ENCODE measurements around the gene PDE1C. TPM values are rescaled to one million over a fixed set of nuclear protein-coding genes. Genes with fewer than 3 reads are reported as not detected.
A peak's percentile ranks its signal among the peaks of the same experiment; 100 is the strongest.

The PDE1C gene
- polyA plus RNA-seq, 1 of the 3 experiments (the other 2 are of a cell fraction), result 4.6 TPM

GRCh38 chr7:32093415-32094408, 23.5 kb upstream of the PDE1C start:
- Histone ChIP-seq H3K4me3 (ENCODE audit: low read depth in 2 of 2, low read length in 1 of 2) (no peak overlapping the region), H4K20me1 (ENCODE audit: insufficient read depth) (no peaks in the 10 kb centered on the region), H3K9ac (no peak overlapping the region), H3K9me3 (no peaks in the 10 kb centered on the region), H2AFZ (ENCODE audit: low read depth) (no peak overlapping the region), H3F3A (replicated peaks; ENCODE audit: insufficient read depth) (peaks cover 5% of the 10 kb centered on the region), H3K27me3 (ENCODE audit: insufficient read depth) (no peaks in the 10 kb centered on the region), H3K79me2 (ENCODE audit: insufficient read depth) (no peaks in the 10 kb centered on the region), H3K36me3 (replicated peaks in 1 of 2; ENCODE audit: control insufficient read depth in 1 of 2, insufficient read depth in 2 of 2, low read length in 1 of 2) (no peaks in the 10 kb centered on the region), H3K27ac (ENCODE audit: low read depth in 2 of 2, low read length in 1 of 2) (peak overlapping the region in 1 of 2 experiments; percentile 68; a peak in 3 of 4 replicates), H3K4me1 (ENCODE audit: control insufficient read depth in 1 of 2, insufficient read depth in 2 of 2, low read depth in 1 of 2, low read length in 1 of 2) (no peaks in the 10 kb centered on the region; a peak in 1 of 4 replicates), H3K4me2 (0 out of 2 replicates have a peak overlapping the region, but pooled peaks have one; percentile 10), H3K9me2 (no peaks in the 10 kb centered on the region)
- ChIA-PET POLR2A (no interaction called here), CTCF (interaction anchor here (1.0 kb wide), 1 partner anchor 11 kb away, joined by 4 read pairs; no protein-coding TSS in a partner anchor)
- no peak for DNase-seq
- TF ChIP-seq NFIC (IDR thresholded peaks at IDR 0.05; ENCODE audit: borderline replicate concordance) (peak; percentile 84), TCF12 (IDR thresholded peaks at IDR 0.05) (peak; percentile 60; the same call in 1 of the 2 replicates), EP300 (IDR thresholded peaks at IDR 0.05; ENCODE audit: borderline replicate concordance in 1 of 2, low read depth in 1 of 2, low read length in 1 of 2) (peak in 1 of 2 experiments; percentile 59; a peak in 1 of 4 replicates), JUND (IDR thresholded peaks at IDR 0.05) (peak; percentile 37; the same call in 1 of the 2 replicates), FOSL2 (IDR thresholded peaks at IDR 0.05; ENCODE audit: borderline replicate concordance, low read depth) (peak; percentile 6; the same call in 1 of the 2 replicates)
- TF ChIP-seq, protein P1, sequence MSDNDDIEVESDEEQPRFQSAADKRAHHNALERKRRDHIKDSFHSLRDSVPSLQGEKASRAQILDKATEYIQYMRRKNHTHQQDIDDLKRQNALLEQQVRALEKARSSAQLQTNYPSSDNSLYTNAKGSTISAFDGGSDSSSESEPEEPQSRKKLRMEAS (IDR thresholded peaks at IDR 0.05; ENCODE audit: low read depth), result no peak
- WGBS (ENCODE audit: low lambda C conversion rate), result 7% methylated on average over 4 of the region's 4 CpGs

- ChIA-PET POLR2A (no interaction called here), CTCF (no interaction called here)
- Histone ChIP-seq H3K9ac (peak overlapping the region; percentile 6; the same call in 1 of the 2 replicates), H3K36me3 (replicated peaks in 1 of 2; ENCODE audit: control insufficient read depth in 1 of 2, insufficient read depth in 2 of 2, low read length in 1 of 2) (no peaks in the 10 kb centered on the region), H3K27ac (ENCODE audit: low read depth in 2 of 2, low read length in 1 of 2) (peak overlapping the region; percentile 5 to 68; a peak in 3 of 4 replicates), H3K4me2 (no peak overlapping the region), H2AFZ (ENCODE audit: low read depth) (no peak overlapping the region), H3K4me3 (ENCODE audit: low read depth in 2 of 2, low read length in 1 of 2) (no peak overlapping the region), H3K79me2 (ENCODE audit: insufficient read depth) (no peaks in the 10 kb centered on the region), H3F3A (replicated peaks; ENCODE audit: insufficient read depth) (peaks cover 5% of the 10 kb centered on the region), H3K9me2 (no peaks in the 10 kb centered on the region), H3K9me3 (no peaks in the 10 kb centered on the region), H4K20me1 (ENCODE audit: insufficient read depth) (no peaks in the 10 kb centered on the region), H3K27me3 (ENCODE audit: insufficient read depth) (no peaks in the 10 kb centered on the region), H3K4me1 (ENCODE audit: control insufficient read depth in 1 of 2, insufficient read depth in 2 of 2, low read depth in 1 of 2, low read length in 1 of 2) (no peaks in the 10 kb centered on the region; a peak in 1 of 4 replicates)
- no peak for DNase-seq
- TF ChIP-seq FOSL2 (IDR thresholded peaks at IDR 0.05; ENCODE audit: borderline replicate concordance, low read depth) (0 out of 2 replicates have a peak, but pooled peaks have one; percentile 19), REST (IDR thresholded peaks at IDR 0.05; ENCODE audit: low read depth, low read length) (no peak), JUND (IDR thresholded peaks at IDR 0.05) (peak; percentile 13; the same call in 1 of the 2 replicates), EP300 (IDR thresholded peaks at IDR 0.05; ENCODE audit: borderline replicate concordance in 1 of 2, low read depth in 1 of 2, low read length in 1 of 2) (0 out of 4 replicates have a peak, but pooled peaks of 1 of the 2 experiments have one; percentile 16), ELF1 (IDR thresholded peaks at IDR 0.05) (no peak), RXRA (IDR thresholded peaks at IDR 0.05; ENCODE audit: borderline replicate concordance, low read depth) (0 out of 2 replicates have a peak, but pooled peaks have one; percentile 24), NFIC (IDR thresholded peaks at IDR 0.05; ENCODE audit: borderline replicate concordance) (peak; percentile 47), TEAD4 (IDR thresholded peaks at IDR 0.05; ENCODE audit: borderline replicate concordance, insufficient read depth) (no peak), TCF12 (IDR thresholded peaks at IDR 0.05) (peak; percentile 45)
- 0% methylated on average over 1 of the region's 1 CpG for WGBS (ENCODE audit: low lambda C conversion rate)
Measured at GRCh38 chr7:32092346-32092745, 22.1 kb upstream of the PDE1C start.

Measured in SK-N-SH (cell line).